ENCODE results near the gene ERC2. TPM values are rescaled to one million over a fixed set of nuclear protein-coding genes. Genes with fewer than 3 reads are reported as not detected.

ERC2 gene
- total RNA-seq, 2 donors from 2014 or later: 0.21 to 0.30 TPM

DNA sequence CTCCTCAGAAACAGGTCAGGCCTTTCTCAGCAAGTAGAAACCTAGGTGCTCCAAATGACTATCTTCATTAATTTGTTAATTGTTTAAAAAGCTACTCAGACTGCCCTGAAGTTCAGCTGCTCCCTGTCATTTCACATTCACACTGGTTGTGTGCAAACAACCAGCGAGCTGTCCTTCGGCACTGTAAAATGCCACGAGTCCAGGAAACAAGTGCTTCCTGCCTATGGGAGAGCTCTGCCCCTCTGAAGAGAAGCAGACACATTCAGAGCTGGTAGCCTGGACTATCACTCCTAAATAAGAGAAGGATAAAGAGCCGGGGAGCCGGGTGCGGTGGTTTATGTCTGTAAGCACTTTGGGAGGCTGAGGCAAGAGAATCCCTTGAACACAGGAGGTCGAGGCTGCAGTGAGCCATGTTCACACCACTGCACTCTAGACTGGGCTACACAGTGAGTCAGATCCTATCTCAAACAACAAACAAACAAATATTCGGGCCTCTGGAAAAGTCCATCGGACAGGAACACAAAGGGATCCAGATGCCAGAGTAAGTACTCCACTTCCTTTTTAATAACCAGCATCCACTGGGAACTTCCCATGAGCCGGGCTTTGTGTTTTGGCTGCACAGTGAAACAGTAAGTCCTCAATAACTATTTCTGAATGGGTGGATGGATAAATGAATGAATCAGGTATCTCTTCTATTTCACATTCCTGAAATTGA lies 866.7 kb downstream of the ERC2 start:
- Histone ChIP-seq H3K27ac (no peak overlapping the region), H3K4me3 (no peak overlapping the region), H3K9me3 (no peaks in the 10 kb centered on the region), H3K27me3 (no peaks in the 10 kb centered on the region), H3K4me1 (no peaks in the 10 kb centered on the region), H3K9ac (ENCODE audit: low read depth in 2 of 2, low read length in 2 of 2) (no peak overlapping the region), H3K36me3 (no peaks in the 10 kb centered on the region)
- intact Hi-C loops (cut with DNase I): no loop called here
- DNase-seq: no peak
- no peak for TF ChIP-seq CTCF (IDR thresholded peaks at IDR 0.05)

- H3K4me3 ChIP-seq: no peak overlapping the region
- no peaks in the 10 kb centered on the region for H3K36me3 ChIP-seq
- no peak for TF ChIP-seq CTCF (IDR thresholded peaks at IDR 0.05)
- DNase-seq: no peak
- no peaks in the 10 kb centered on the region for H3K4me1 ChIP-seq
- H3K27me3 ChIP-seq: no peaks in the 10 kb centered on the region
- H3K9me3 ChIP-seq: no peaks in the 10 kb centered on the region
- no peak overlapping the region for H3K9ac ChIP-seq (ENCODE audit: low read depth in 2 of 2, low read length in 2 of 2)
- intact Hi-C loops (cut with DNase I): no loop called here
- H3K27ac ChIP-seq: no peak overlapping the region
These were observed 870.0 kb downstream of the ERC2 start for GRCh38 chr3:55598224-55598623.

DNA sequence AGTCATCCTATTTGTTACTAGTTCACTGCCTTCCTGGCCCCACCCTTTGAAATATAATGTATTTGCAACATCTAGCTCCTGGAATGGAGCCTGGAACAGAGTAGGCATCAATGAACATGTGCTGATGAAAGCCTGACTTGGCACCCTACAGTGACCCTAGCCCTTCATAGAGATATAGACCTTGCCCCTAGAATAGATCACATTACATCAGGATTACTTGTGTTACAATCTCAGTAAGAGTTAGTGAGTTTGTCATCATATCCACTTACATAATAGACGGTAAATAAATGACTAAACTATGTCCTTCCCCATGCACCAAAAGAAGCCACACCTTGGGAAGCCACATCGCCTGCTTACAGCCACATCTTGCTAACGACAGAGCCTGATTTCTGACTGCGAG lies 870.6 kb downstream of the ERC2 start:
- Histone ChIP-seq H3K4me1 (no peaks in the 10 kb centered on the region), H3K27ac (no peak overlapping the region), H3K27me3 (no peaks in the 10 kb centered on the region), H3K36me3 (no peaks in the 10 kb centered on the region), H3K4me3 (no peak overlapping the region), H3K9ac (ENCODE audit: low read depth in 2 of 2, low read length in 2 of 2) (no peak overlapping the region), H3K9me3 (no peaks in the 10 kb centered on the region)
- intact Hi-C loops (cut with DNase I): no loop called here
- TF ChIP-seq CTCF (IDR thresholded peaks at IDR 0.05): no peak
- no peak for DNase-seq

- Histone ChIP-seq H3K27me3 (no peaks in the 10 kb centered on the region), H3K4me1 (no peaks in the 10 kb centered on the region), H3K9ac (ENCODE audit: low read depth in 2 of 2, low read length in 2 of 2) (no peak overlapping the region), H3K9me3 (no peaks in the 10 kb centered on the region), H3K4me3 (no peak overlapping the region), H3K36me3 (no peaks in the 10 kb centered on the region), H3K27ac (no peak overlapping the region)
- no peak for TF ChIP-seq CTCF (IDR thresholded peaks at IDR 0.05)
- intact Hi-C loops (cut with DNase I): no loop called here
- DNase-seq: no peak
These were observed 872.1 kb downstream of the ERC2 start for GRCh38 chr3:55596212-55596611.

- no peak for TF ChIP-seq CTCF (IDR thresholded peaks at IDR 0.05)
- Histone ChIP-seq H3K36me3 (no peaks in the 10 kb centered on the region), H3K27me3 (no peaks in the 10 kb centered on the region), H3K4me1 (no peaks in the 10 kb centered on the region), H3K4me3 (no peak overlapping the region), H3K27ac (no peak overlapping the region), H3K9ac (ENCODE audit: low read depth in 2 of 2, low read length in 2 of 2) (no peak overlapping the region), H3K9me3 (no peaks in the 10 kb centered on the region)
- no peak for DNase-seq
- intact Hi-C loops (cut with DNase I): no loop called here
These were observed 872.8 kb downstream of the ERC2 start for GRCh38 chr3:55595420-55595819.
